Glutamatergic neuron (in vitro differentiated cells): ENCODE data around the gene ABCA1. TPM values are rescaled to one million over a fixed set of nuclear protein-coding genes. Genes with fewer than 3 reads are reported as not detected.
A peak's percentile ranks its signal among the peaks of the same experiment; 100 is the strongest.
"Not testable (repeated sequence)": the region's sequence is repeated elsewhere in the genome, so short reads cannot be mapped to it uniquely, and the experiment has no call there.

Experiments
- DNase-seq: peaks from one replicate; pipeline ENCODE4 v3.0.0; 2022
- H3K27ac Mint-ChIP-seq: one replicate; pipeline ENCODE4 v1.8.0; 2020; ENCODE audit warnings: mild to moderate bottlenecking, mixed read lengths, inconsistent platforms; ENCODE audit not compliant: unreplicated experiment
- H3K27me3 Mint-ChIP-seq: one replicate; pipeline ENCODE4 v1.8.0; 2020; ENCODE audit warnings: mild to moderate bottlenecking, moderate library complexity, mixed read lengths, inconsistent platforms; ENCODE audit not compliant: unreplicated experiment
- H3K36me3 Mint-ChIP-seq: one replicate; pipeline ENCODE4 v1.8.0; 2020; ENCODE audit warnings: mild to moderate bottlenecking, mixed read lengths, inconsistent platforms; ENCODE audit not compliant: unreplicated experiment
- H3K4me1 Mint-ChIP-seq: one replicate; pipeline ENCODE4 v1.8.0; 2020; ENCODE audit warnings: mild to moderate bottlenecking, low read depth, mixed read lengths, inconsistent platforms; ENCODE audit not compliant: unreplicated experiment
- H3K4me3 Mint-ChIP-seq: one replicate; pipeline ENCODE4 v1.8.0; 2020; ENCODE audit warnings: mild to moderate bottlenecking, mixed read lengths, inconsistent platforms; ENCODE audit not compliant: unreplicated experiment
- H3K9me3 Mint-ChIP-seq: one replicate; pipeline ENCODE4 v1.8.0; 2020; ENCODE audit warnings: mild to moderate bottlenecking, moderate library complexity, mixed read lengths, inconsistent platforms; ENCODE audit not compliant: unreplicated experiment
- total RNA-seq: library from RNA; stranded (reverse); fragmentation: NEBNext Ultra II Directional; extraction: Animal tissue kit (Norgen Biotek cat#: 25700); gene quantifications from one replicate; pipeline ENCODE4 v1.2.1, GENCODE V29; 2021; ENCODE audit not compliant: unreplicated experiment
- TF ChIP-seq, protein P1 (sequence below): fragments of 200-600 bp; sonication (generic); IDR thresholded peaks from one replicate; pipeline ENCODE4 v1.5.0; 2021; ENCODE audit not compliant: partially characterized antibody, unreplicated experiment

ABCA1 gene
- total RNA-seq, 1 donor from 2014 or later = 146 TPM

DNA sequence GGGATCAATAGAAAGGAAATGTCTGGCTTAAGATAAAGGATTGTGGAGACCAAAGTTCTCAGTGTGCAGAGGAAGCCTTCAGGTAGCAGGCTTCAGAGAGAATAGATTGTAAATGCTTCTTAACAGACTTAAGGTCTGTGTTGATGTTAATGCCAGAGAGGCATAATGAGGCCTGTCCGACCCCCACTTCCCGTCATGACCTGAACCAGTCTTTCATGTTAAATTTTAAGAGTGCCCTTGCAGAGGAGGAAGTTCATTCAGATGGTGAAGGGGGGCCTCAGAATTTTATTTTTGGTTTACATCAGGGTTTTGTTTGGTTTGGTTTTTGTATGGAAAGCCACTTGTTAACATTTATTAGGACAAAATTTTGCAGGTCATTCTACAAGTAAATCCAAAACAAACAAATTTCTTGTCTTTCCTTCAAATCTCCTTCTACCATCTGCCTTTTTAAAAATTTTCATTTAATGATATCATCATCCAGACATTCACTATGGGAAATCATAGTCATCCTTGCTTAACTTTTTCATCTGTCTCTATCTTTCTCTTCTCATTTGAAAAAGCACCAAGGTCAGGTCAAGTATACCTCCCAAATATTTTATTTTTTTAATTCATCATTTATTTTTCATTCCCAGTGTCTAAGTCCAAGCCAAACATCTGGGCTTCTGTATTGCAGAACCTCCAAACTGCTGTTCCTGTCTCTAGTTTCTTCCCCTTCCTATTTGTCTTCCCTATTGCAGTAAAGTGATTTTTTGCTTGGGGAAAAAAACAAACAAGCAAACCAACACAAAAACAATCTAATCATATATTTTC, 6.9 kb upstream of the ABCA1 start:
- H3K4me3 Mint-ChIP-seq = no peak overlapping the region
- no peak overlapping the region for H3K27ac Mint-ChIP-seq
- peaks cover 6% of the 10 kb centered on the region for H3K9me3 Mint-ChIP-seq
- H3K36me3 Mint-ChIP-seq = no peaks in the 10 kb centered on the region
- H3K27me3 Mint-ChIP-seq = no peaks in the 10 kb centered on the region
- no peak for DNase-seq
- H3K4me1 Mint-ChIP-seq = peaks cover 2% of the 10 kb centered on the region
- TF ChIP-seq, protein P1, sequence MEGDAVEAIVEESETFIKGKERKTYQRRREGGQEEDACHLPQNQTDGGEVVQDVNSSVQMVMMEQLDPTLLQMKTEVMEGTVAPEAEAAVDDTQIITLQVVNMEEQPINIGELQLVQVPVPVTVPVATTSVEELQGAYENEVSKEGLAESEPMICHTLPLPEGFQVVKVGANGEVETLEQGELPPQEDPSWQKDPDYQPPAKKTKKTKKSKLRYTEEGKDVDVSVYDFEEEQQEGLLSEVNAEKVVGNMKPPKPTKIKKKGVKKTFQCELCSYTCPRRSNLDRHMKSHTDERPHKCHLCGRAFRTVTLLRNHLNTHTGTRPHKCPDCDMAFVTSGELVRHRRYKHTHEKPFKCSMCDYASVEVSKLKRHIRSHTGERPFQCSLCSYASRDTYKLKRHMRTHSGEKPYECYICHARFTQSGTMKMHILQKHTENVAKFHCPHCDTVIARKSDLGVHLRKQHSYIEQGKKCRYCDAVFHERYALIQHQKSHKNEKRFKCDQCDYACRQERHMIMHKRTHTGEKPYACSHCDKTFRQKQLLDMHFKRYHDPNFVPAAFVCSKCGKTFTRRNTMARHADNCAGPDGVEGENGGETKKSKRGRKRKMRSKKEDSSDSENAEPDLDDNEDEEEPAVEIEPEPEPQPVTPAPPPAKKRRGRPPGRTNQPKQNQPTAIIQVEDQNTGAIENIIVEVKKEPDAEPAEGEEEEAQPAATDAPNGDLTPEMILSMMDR = no peak

DNA sequence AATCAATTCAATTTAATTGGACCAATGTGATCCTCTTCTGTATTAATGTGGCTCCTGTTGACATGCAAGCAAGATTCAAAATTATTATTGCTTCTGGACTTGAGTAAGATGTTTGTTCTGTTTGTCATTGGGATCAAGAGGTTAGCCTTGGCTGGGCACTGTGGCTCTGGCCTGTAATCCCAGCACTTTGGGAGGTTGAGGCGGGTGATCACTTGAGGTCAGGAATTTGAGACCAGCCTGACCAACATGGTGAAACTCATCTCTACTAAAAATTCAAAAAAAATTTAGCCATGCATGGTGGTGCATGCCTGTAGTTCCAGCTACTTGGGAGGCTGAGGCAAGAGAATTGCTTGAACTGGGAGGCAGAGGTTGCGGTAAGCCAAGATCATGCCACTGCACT, 5.1 kb upstream of the ABCA1 start:
- not testable (repeated sequence) for H3K27ac Mint-ChIP-seq, H3K36me3 Mint-ChIP-seq, H3K4me3 Mint-ChIP-seq, H3K4me1 Mint-ChIP-seq, DNase-seq, H3K27me3 Mint-ChIP-seq
- peaks cover 10% of the 10 kb centered on the region for H3K9me3 Mint-ChIP-seq

DNA sequence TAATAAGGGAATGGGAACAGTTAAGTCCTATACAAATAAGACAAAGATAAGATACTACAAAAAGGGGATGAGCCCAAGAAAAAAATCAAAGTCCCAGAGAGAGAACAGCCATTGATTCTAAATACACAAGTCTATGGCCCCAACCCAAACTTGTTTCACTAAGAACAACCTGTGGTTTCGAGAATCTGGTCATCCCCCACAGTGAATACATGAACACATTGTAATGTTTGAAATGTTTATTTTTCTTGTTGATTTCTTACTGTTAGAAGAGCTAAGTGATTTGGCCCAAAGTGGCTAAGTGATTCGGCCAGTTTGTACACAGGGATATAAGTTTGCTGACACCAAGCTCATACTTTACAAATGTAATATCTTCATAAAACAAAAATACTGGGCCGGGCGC, 3.3 kb upstream of the ABCA1 start:
- Mint-ChIP-seq H3K9me3 (peaks cover 19% of the 10 kb centered on the region), H3K36me3 (no peaks in the 10 kb centered on the region), H3K4me1 (peaks cover 10% of the 10 kb centered on the region), H3K27me3 (peaks cover 12% of the 10 kb centered on the region), H3K27ac (no peak overlapping the region), H3K4me3 (no peak overlapping the region)
- TF ChIP-seq, protein P1 = no peak
- no peak for DNase-seq

DNA sequence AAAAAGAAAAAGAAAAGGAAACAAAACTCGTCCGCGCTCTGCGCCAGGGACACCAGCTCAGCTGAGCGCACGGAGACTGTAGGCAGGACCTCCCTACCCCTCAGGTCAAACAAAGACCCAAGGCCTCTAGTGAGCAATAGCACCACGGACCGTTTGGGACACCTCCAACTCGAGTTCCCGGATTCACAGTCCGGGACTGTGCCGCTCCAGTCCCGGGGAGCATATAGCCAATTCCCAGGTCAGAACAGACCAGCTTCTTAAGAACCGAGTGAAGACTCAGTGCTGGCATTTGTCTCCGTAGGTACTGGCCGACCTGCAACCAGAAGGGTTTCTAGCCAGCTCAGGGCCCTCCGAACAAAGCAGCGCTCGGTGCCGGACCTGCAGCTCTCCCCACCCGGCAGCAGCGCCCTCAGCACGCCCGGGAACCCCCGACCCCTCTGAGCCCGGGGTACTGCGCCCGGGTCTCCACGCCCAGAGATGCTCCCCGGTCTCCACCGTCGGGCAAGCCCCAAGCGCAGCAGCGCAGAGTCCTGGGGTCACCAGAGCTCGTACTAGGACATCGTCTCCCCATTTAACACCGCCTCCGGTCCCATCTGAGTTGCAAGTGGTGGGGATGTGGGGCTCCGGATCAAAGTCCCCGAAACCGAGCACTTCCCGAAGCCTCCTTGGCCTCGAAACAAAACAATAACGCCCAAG, 591 bp downstream of the ABCA1 start:
- peak; percentile 32 for DNase-seq
- H3K9me3 Mint-ChIP-seq = peaks cover 27% of the 10 kb centered on the region
- TF ChIP-seq, protein P1 = no peak
- H3K4me1 Mint-ChIP-seq = peaks cover 14% of the 10 kb centered on the region
- peak overlapping the region; percentile 99 for H3K4me3 Mint-ChIP-seq
- peaks cover 12% of the 10 kb centered on the region for H3K27me3 Mint-ChIP-seq
- no peaks in the 10 kb centered on the region for H3K36me3 Mint-ChIP-seq
- peak overlapping the region; percentile 99 for H3K27ac Mint-ChIP-seq

DNA sequence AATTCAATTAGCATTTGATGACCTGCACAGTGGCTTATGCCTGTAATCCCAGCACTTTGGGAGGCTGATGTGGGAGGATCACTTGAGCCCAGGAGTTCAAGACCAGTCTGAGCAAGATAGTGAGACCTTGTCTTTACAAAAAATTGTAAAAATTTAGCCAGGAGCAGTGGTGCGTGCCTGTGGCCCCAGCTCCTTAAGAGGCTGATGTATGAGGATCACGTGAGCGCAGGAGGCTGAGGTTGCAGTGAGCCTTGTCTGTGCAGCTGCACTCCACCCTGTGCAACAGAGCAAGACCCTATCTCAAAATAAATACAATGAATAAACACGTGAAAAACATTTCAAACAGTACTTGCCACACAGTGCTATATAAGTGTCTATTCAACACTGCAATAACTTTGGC, 4.2 kb downstream of the ABCA1 start:
- Mint-ChIP-seq H3K9me3 (peaks cover 24% of the 10 kb centered on the region), H3K27me3 (peaks cover 9% of the 10 kb centered on the region), H3K4me1 (peaks cover 24% of the 10 kb centered on the region), H3K4me3 (peak overlapping the region; percentile 73), H3K36me3 (no peaks in the 10 kb centered on the region), H3K27ac (no peak overlapping the region)
- DNase-seq = no peak
- TF ChIP-seq, protein P1 = no peak
